GM18870 (cell line): ENCODE data around the gene HS3ST5.

ENCODE experiments used
- ATAC-seq: cut with Tn5 transposase; IDR thresholded peaks from one replicate; pipeline ENCODE4 v1.9.1; 2021; ENCODE audit warnings: moderate library complexity; ENCODE audit not compliant: unreplicated experiment

Gene HS3ST5

GRCh38 chr6:114342826-114343781, at the start of gene HS3ST5:
TSS of gene HS3ST5 (minus strand) at chr6:114343023. CDS start at chr6:114062845, 280,178 bp downstream.
- no peak for ATAC-seq

GRCh38 chr6:114390176-114390575, 47.4 kb upstream of the HS3ST5 start:
- ATAC-seq, result no peak

GRCh38 chr6:114389111-114389510, 46.3 kb upstream of the HS3ST5 start:
- no peak for ATAC-seq

GRCh38 chr6:114382406-114382805, 39.6 kb upstream of the HS3ST5 start:
- ATAC-seq, result no peak

- ATAC-seq, result no peak
Observed at GRCh38 chr6:114377881-114378280, 35.1 kb upstream of the HS3ST5 start.

GRCh38 chr6:114376611-114377175, 33.9 kb upstream of the HS3ST5 start:
- no peak for ATAC-seq

- no peak for ATAC-seq
Observed at GRCh38 chr6:114375541-114376192, 32.8 kb upstream of the HS3ST5 start.

GRCh38 chr6:114367315-114367961, 24.6 kb upstream of the HS3ST5 start:
- no peak for ATAC-seq

- ATAC-seq, result no peak
Observed at GRCh38 chr6:114366899-114367298, 24.1 kb upstream of the HS3ST5 start.

GRCh38 chr6:114364301-114364700, 21.5 kb upstream of the HS3ST5 start:
- no peak for ATAC-seq

GRCh38 chr6:114362957-114363356, 20.1 kb upstream of the HS3ST5 start:
- no peak for ATAC-seq

- no peak for ATAC-seq
Observed at GRCh38 chr6:114362396-114362795, 19.6 kb upstream of the HS3ST5 start.

GRCh38 chr6:114361036-114361435, 18.2 kb upstream of the HS3ST5 start:
- ATAC-seq, result no peak

GRCh38 chr6:114355300-114355699, 12.5 kb upstream of the HS3ST5 start:
- ATAC-seq, result no peak

- no peak for ATAC-seq
Observed at GRCh38 chr6:114354482-114354881, 11.7 kb upstream of the HS3ST5 start.

- ATAC-seq, result no peak
Observed at GRCh38 chr6:114346451-114346850, 3.6 kb upstream of the HS3ST5 start.

GRCh38 chr6:114344971-114345275, 2.1 kb upstream of the HS3ST5 start:
- no peak for ATAC-seq

- no peak for ATAC-seq
Observed at GRCh38 chr6:114344246-114344970, 1.6 kb upstream of the HS3ST5 start.

GRCh38 chr6:114343782-114344144, 940 bp upstream of the HS3ST5 start:
- ATAC-seq, result no peak

GRCh38 chr6:114342086-114342825, 567 bp downstream of the HS3ST5 start:
- ATAC-seq, result no peak
